ENCODE results near the gene HMGB4.

The HMGB4 gene

DNA sequence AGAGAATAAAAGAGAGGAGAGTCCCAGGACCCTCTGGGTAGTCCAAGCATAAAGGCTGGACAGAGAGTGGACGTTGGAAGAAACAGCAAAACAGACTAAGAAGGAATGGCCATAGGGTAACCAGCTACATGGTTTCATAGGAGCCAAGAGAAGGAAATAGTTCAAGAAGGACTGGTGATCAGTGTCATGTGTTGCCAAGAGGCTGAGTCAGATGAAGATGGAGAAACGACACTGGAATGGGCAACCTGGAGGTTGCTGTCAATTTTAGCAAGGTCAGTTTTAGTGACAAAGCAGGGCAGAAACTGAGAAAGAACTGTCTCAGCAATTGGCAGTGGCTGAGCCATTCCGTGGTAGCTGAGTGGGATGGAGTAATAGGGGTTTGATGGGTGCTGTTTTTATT, 41.4 kb downstream of the HMGB4 start:
- TF ChIP-seq TCF12 (IDR thresholded peaks at IDR 0.05; ENCODE audit: low read depth) = no peak
- no peak for TF ChIP-seq ZBTB7A (IDR thresholded peaks at IDR 0.05; ENCODE audit: low read depth)
- no peak for TF ChIP-seq RAD21 (IDR thresholded peaks at IDR 0.05; ENCODE audit: low read depth)
- TF ChIP-seq TAF1 (IDR thresholded peaks at IDR 0.05; ENCODE audit: low read depth) = no peak
- TF ChIP-seq YY1 (IDR thresholded peaks at IDR 0.05; ENCODE audit: low read depth) = no peak
- TF ChIP-seq, protein P1, sequence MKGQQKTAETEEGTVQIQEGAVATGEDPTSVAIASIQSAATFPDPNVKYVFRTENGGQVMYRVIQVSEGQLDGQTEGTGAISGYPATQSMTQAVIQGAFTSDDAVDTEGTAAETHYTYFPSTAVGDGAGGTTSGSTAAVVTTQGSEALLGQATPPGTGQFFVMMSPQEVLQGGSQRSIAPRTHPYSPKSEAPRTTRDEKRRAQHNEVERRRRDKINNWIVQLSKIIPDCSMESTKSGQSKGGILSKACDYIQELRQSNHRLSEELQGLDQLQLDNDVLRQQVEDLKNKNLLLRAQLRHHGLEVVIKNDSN (IDR thresholded peaks at IDR 0.05) = no peak
- no peak for TF ChIP-seq TEAD4 (IDR thresholded peaks at IDR 0.05)
- TF ChIP-seq, protein P2, sequence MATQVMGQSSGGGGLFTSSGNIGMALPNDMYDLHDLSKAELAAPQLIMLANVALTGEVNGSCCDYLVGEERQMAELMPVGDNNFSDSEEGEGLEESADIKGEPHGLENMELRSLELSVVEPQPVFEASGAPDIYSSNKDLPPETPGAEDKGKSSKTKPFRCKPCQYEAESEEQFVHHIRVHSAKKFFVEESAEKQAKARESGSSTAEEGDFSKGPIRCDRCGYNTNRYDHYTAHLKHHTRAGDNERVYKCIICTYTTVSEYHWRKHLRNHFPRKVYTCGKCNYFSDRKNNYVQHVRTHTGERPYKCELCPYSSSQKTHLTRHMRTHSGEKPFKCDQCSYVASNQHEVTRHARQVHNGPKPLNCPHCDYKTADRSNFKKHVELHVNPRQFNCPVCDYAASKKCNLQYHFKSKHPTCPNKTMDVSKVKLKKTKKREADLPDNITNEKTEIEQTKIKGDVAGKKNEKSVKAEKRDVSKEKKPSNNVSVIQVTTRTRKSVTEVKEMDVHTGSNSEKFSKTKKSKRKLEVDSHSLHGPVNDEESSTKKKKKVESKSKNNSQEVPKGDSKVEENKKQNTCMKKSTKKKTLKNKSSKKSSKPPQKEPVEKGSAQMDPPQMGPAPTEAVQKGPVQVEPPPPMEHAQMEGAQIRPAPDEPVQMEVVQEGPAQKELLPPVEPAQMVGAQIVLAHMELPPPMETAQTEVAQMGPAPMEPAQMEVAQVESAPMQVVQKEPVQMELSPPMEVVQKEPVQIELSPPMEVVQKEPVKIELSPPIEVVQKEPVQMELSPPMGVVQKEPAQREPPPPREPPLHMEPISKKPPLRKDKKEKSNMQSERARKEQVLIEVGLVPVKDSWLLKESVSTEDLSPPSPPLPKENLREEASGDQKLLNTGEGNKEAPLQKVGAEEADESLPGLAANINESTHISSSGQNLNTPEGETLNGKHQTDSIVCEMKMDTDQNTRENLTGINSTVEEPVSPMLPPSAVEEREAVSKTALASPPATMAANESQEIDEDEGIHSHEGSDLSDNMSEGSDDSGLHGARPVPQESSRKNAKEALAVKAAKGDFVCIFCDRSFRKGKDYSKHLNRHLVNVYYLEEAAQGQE (IDR thresholded peaks at IDR 0.05; ENCODE audit: low read depth) = no peak
- TF ChIP-seq, protein P3, sequence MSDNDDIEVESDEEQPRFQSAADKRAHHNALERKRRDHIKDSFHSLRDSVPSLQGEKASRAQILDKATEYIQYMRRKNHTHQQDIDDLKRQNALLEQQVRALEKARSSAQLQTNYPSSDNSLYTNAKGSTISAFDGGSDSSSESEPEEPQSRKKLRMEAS (IDR thresholded peaks at IDR 0.05) = no peak
- TF ChIP-seq EGR1 (IDR thresholded peaks at IDR 0.05) = no peak
- TF ChIP-seq CREB1 (IDR thresholded peaks at IDR 0.05; ENCODE audit: low read depth) = no peak
- no peak for TF ChIP-seq EP300 (IDR thresholded peaks at IDR 0.05; ENCODE audit: borderline replicate concordance)
- TF ChIP-seq CEBPB (IDR thresholded peaks at IDR 0.05) = no peak
- TF ChIP-seq NFIC (IDR thresholded peaks at IDR 0.05) = no peak
- TF ChIP-seq FOXM1 (IDR thresholded peaks at IDR 0.05; ENCODE audit: borderline replicate concordance, low read depth) = no peak

DNA sequence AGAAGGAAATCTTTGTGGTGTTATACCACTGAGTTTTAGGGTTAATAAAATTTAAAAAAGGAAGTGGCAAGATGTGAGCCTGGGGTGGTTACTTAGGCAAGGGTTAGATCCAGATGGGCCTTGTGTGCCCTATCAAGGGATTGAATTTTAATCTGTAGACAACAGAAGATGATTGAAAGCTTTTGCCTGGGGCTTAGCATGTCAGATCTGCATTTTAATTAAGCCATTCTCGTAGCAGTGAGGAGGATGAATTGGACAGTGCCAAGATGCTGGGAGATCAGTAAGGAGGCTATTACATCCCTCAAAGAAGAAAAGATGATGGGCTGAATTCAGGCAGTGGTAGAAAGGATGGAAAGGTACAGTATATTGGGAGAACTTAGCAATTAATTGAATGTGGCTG, 42.3 kb downstream of the HMGB4 start:
- TF ChIP-seq TEAD4 (IDR thresholded peaks at IDR 0.05) (no peak), EGR1 (IDR thresholded peaks at IDR 0.05) (no peak), YY1 (IDR thresholded peaks at IDR 0.05; ENCODE audit: low read depth) (no peak), TCF12 (IDR thresholded peaks at IDR 0.05; ENCODE audit: low read depth) (no peak), FOXM1 (IDR thresholded peaks at IDR 0.05; ENCODE audit: borderline replicate concordance, low read depth) (no peak), RAD21 (IDR thresholded peaks at IDR 0.05; ENCODE audit: low read depth) (no peak), EP300 (IDR thresholded peaks at IDR 0.05; ENCODE audit: borderline replicate concordance) (no peak), NFIC (IDR thresholded peaks at IDR 0.05) (no peak), TAF1 (IDR thresholded peaks at IDR 0.05; ENCODE audit: low read depth) (no peak)
- TF ChIP-seq, protein P1 (IDR thresholded peaks at IDR 0.05) = no peak
- TF ChIP-seq, protein P2 (IDR thresholded peaks at IDR 0.05; ENCODE audit: low read depth) = no peak

DNA sequence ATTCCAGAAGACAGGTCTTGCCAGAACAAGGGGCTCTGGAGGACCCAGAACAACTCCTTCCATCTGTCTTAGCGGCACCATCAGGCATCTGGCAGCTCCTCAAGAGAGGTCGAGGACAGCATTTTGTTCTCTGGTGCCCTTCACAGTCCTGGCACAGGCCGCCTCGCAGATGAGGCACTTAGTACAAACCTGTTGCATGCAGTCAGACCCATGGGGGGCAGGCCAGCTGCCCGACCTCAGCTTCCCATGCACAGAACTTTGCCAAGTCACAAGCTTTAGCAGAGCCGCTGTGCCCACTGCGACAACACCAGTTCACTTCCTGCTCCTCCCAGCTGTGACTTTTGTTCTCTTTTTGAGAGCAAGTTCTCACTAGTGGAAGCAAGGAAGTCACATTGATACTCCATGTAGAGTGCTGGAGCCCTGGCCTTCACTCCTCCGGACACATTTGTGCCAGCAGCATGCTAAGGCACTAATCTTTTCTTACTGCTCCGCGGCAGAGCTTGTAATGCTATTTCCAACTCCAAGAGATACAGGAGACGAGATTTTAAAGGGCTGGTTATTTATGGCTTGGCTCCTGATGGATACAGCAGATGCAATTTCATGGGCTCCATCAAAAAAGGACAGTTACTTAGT, 44.6 kb downstream of the HMGB4 start:
- no peak for TF ChIP-seq EP300 (IDR thresholded peaks at IDR 0.05; ENCODE audit: borderline replicate concordance)
- no peak for TF ChIP-seq TEAD4 (IDR thresholded peaks at IDR 0.05)
- TF ChIP-seq, protein P2 (IDR thresholded peaks at IDR 0.05; ENCODE audit: low read depth) = no peak
- TF ChIP-seq RAD21 (IDR thresholded peaks at IDR 0.05; ENCODE audit: low read depth) = no peak
- no peak for TF ChIP-seq CEBPB (IDR thresholded peaks at IDR 0.05)
- TF ChIP-seq CREB1 (IDR thresholded peaks at IDR 0.05; ENCODE audit: low read depth) = no peak
- TF ChIP-seq, protein P3 (IDR thresholded peaks at IDR 0.05) = no peak
- TF ChIP-seq FOXM1 (IDR thresholded peaks at IDR 0.05; ENCODE audit: borderline replicate concordance, low read depth) = no peak

Measured in Ishikawa (cell line).